ENCODE measurements around the gene FKBP8. TPM values are rescaled to one million over a fixed set of nuclear protein-coding genes. Genes with fewer than 3 reads are reported as not detected.

FKBP8 gene
- total and polyA plus RNA-seq, 2 of the 4 experiments (the other 2 are of a cell fraction), result 153 to 289 TPM

GRCh38 chr19:18568367-18568766 lies 25.0 kb upstream of the FKBP8 start:
- H4K91ac ChIP-seq (ENCODE audit: insufficient read depth, low read depth, low read length), result no peak overlapping the region
- H2AK5ac ChIP-seq (ENCODE audit: low read depth, low read length), result no peak overlapping the region
- no peak overlapping the region for H3K18ac ChIP-seq (ENCODE audit: low read depth, low read length)
- H3K4me2 ChIP-seq (ENCODE audit: low read depth, low read length), result no peak overlapping the region
- H2BK5ac ChIP-seq (ENCODE audit: low read depth, low read length, poor library complexity, severe bottlenecking), result no peak overlapping the region
- no peak overlapping the region for H3K23ac ChIP-seq (ENCODE audit: low read depth, low read length)
- no peak for ATAC-seq (ENCODE audit: low read depth)
- WGBS, 2 experiments (ENCODE audit: extremely low coverage in 2 of 2, insufficient read length in 1 of 2), result no CpG with 5 or more reads among the region's 15 CpGs
- no peak overlapping the region for H2BK15ac ChIP-seq (ENCODE audit: low read depth, low read length)
- intact Hi-C loops (cut with micrococcal nuclease) (no loop called here), in situ Hi-C loops (cut with MboI; ENCODE audit: low sequenced_read_pairs) (no loop called here), dilution Hi-C loops (cut with HindIII; ENCODE audit: low sequenced_read_pairs, unreplicated experiment) (no loop called here)
- no peak overlapping the region for H2AK9ac ChIP-seq (replicated peaks; ENCODE audit: low read depth, low read length, poor library complexity)
- H3K9me3 ChIP-seq (ENCODE audit: control insufficient read depth, insufficient read depth, low read length), result no peaks in the 10 kb centered on the region
- no peak overlapping the region for H3K56ac ChIP-seq (ENCODE audit: extremely low read depth, insufficient read depth, low read length)
- H2BK120ac ChIP-seq (ENCODE audit: low read depth, low read length), result no peak overlapping the region
- CTCF ChIA-PET, result no interaction called here
- H3K36me3 ChIP-seq (ENCODE audit: control insufficient read depth, insufficient read depth, low read length), result peaks cover 49% of the 10 kb centered on the region
- H2BK20ac ChIP-seq (ENCODE audit: low read depth, low read length), result no peak overlapping the region
- no peak overlapping the region for H3K14ac ChIP-seq (replicated peaks; ENCODE audit: low read depth, low read length)
- no peaks in the 10 kb centered on the region for H3K27me3 ChIP-seq (ENCODE audit: control insufficient read depth, insufficient read depth, low read length)
- no peak overlapping the region for H3K4me3 ChIP-seq (ENCODE audit: insufficient read depth, low read depth, low read length)
- H4K8ac ChIP-seq (ENCODE audit: low read depth in 2 of 2, low read length in 2 of 2), result no peak overlapping the region
- H2AFZ ChIP-seq (replicated peaks; ENCODE audit: low read length, poor library complexity), result no peak overlapping the region
- no peak for TF ChIP-seq POLR2A (IDR thresholded peaks at IDR 0.05; ENCODE audit: low read depth, low read length)
- DNase-seq, result no peak
- no peak overlapping the region for H4K5ac ChIP-seq (ENCODE audit: low read depth, low read length)
- no peak overlapping the region for H3K27ac ChIP-seq (ENCODE audit: insufficient read depth, low read length)
- peaks cover 10% of the 10 kb centered on the region for H3K4me1 ChIP-seq (ENCODE audit: control insufficient read depth, insufficient read depth, low read length)
- BruUV-seq (replicated peaks), result no TSS peak
- H3K9ac ChIP-seq (ENCODE audit: low read depth, low read length), result no peak overlapping the region
- POLR2A ChIA-PET (ENCODE audit: unreplicated experiment), result no interaction called here
- H3K79me1 ChIP-seq (ENCODE audit: low read depth in 1 of 2, low read length in 2 of 2), result peaks cover 16 to 23% of the 10 kb centered on the region in 2 experiments; a peak in 3 of 4 replicates
- peaks cover 9% of the 10 kb centered on the region for H3K9me1 ChIP-seq (ENCODE audit: insufficient read depth, low read length)
- peaks cover 16% of the 10 kb centered on the region for H4K20me1 ChIP-seq (ENCODE audit: insufficient read depth, low read length)
- no peak overlapping the region for H3K4ac ChIP-seq (ENCODE audit: low read depth, low read length)

All from IMR-90 (cell line).